H1 (cell line): ENCODE measurements around the gene ERAP2. TPM values are rescaled to one million over a fixed set of nuclear protein-coding genes. Genes with fewer than 3 reads are reported as not detected.

Source experiments
- CTCF ChIA-PET: fragments of 300-600 bp; sonication (Branson Sonifier 250); formaldehyde crosslinking; loops from one replicate; lab custom pipeline; 2021; ENCODE audit not compliant: partially characterized antibody; lab: Charles Lee
- POLR2A ChIA-PET: fragments of 300-600 bp; sonication (Branson Sonifier 250); formaldehyde crosslinking; loops from one replicate; lab custom pipeline; 2021; ENCODE audit warnings: inconsistent platforms; ENCODE audit not compliant: partially characterized antibody; lab: Charles Lee
- DNase-seq, 2 experiments: peaks; one replicate each; pipeline versions ENCODE4 v3.0.0 to v3.0.0-alpha.2; 2010 to 2022; ENCODE audit warnings: low spot score in 2 of 2, low read depth in 1 of 2, mixed read lengths in 1 of 2
- FAIRE-seq: peaks from 2 replicates; lab custom pipeline; 2011; peaks lifted over from hg19 to GRCh38; lab: Jason Lieb, UNC
- H2AFZ ChIP-seq: 2 replicates; pipeline ENCODE4 v1.8.1; 2012; ENCODE audit warnings: low read length, inconsistent platforms
- H2AK5ac ChIP-seq: 2 replicates; pipeline ENCODE4 v1.6.1; 2013; ENCODE audit warnings: low read depth, low read length
- H2BK120ac ChIP-seq: replicated peaks from 2 replicates; pipeline ENCODE3; 2013; ENCODE audit warnings: low read depth, low read length, inconsistent platforms
- H2BK12ac ChIP-seq: 2 replicates; pipeline ENCODE4 v1.6.1; 2013; ENCODE audit warnings: low read depth, low read length
- H2BK15ac ChIP-seq: 2 replicates; pipeline ENCODE4 v1.6.1; 2013; ENCODE audit warnings: low read length
- H2BK20ac ChIP-seq: 2 replicates; pipeline ENCODE4 v1.6.1; 2013; ENCODE audit warnings: low read length
- H2BK5ac ChIP-seq: 2 replicates; pipeline ENCODE4 v1.6.1; 2013; ENCODE audit warnings: low read depth, low read length
- H3K14ac ChIP-seq: 2 replicates; pipeline ENCODE4 v1.6.1; 2013; ENCODE audit warnings: inconsistent platforms; ENCODE audit not compliant: insufficient read length
- H3K18ac ChIP-seq: 2 replicates; pipeline ENCODE4 v1.6.1; 2013; ENCODE audit warnings: low read length; ENCODE audit errors: extremely low read depth
- H3K23ac ChIP-seq: 2 replicates; pipeline ENCODE4 v1.6.1; 2013; ENCODE audit warnings: inconsistent platforms; ENCODE audit not compliant: insufficient read length
- H3K23me2 ChIP-seq: 2 replicates; pipeline ENCODE4 v1.6.1; 2013; ENCODE audit warnings: low read depth, low read length
- H3K27ac ChIP-seq: 2 replicates; pipeline ENCODE4 v1.6.1; 2011; ENCODE audit warnings: low read depth, low read length, inconsistent platforms
- H3K27me3 ChIP-seq, 4 experiments: replicated peaks in 1 of 4; 1 replicate in 1 of 4; 2 replicates in 3 of 4; pipeline versions ENCODE4 v1.6.1 to v1.8.1; 2011 to 2013; ENCODE audit warnings: low read length in 3 of 4, mild to moderate bottlenecking in 3 of 4, inconsistent platforms in 2 of 4, mixed read lengths in 2 of 4, moderate library complexity in 1 of 4; ENCODE audit not compliant: control insufficient read depth in 3 of 4, insufficient read depth in 3 of 4; ENCODE audit errors: extremely low read depth in 1 of 4
- H3K36me3 ChIP-seq, 4 experiments: 2 replicates each; pipeline versions ENCODE4 v1.6.1 to v1.8.1; 2011 to 2013; ENCODE audit warnings: mild to moderate bottlenecking in 4 of 4, low read length in 3 of 4, moderate library complexity in 2 of 4, control low read depth in 1 of 4, inconsistent platforms in 1 of 4; ENCODE audit not compliant: insufficient read depth in 4 of 4, control insufficient read depth in 2 of 4
- H3K4ac ChIP-seq: replicated peaks from 2 replicates; pipeline ENCODE3; 2013; ENCODE audit warnings: low read length, low read depth, mixed read lengths, inconsistent platforms; ENCODE audit not compliant: insufficient read length
- H3K4me1 ChIP-seq, 4 experiments: replicated peaks in 1 of 4; 1 replicate in 1 of 4; 2 replicates in 3 of 4; pipeline versions ENCODE4 v1.6.1 to v1.8.1; 2011 to 2013; ENCODE audit warnings: low read length in 3 of 4, inconsistent platforms in 2 of 4, mixed read lengths in 1 of 4; ENCODE audit not compliant: insufficient read depth in 4 of 4, control insufficient read depth in 3 of 4
- H3K4me2 ChIP-seq, 2 experiments: 2 replicates each; pipeline versions ENCODE4 v1.6.1 to v1.8.1; 2011 to 2013; ENCODE audit warnings: low read depth in 2 of 2, low read length in 2 of 2, control low read depth in 1 of 2, inconsistent platforms in 1 of 2, mild to moderate bottlenecking in 1 of 2; ENCODE audit not compliant: insufficient read depth in 1 of 2
- H3K4me3 ChIP-seq, 4 experiments: fragments of 200-600, 300-600 bp in 1 of 4; sonication (generic), shearing (Covaris generic), sonication (Bioruptor Twin) in 1 of 4; 2 replicates each; pipeline versions ENCODE4 v1.5.1 to v1.8.1; 2011 to 2016; ENCODE audit warnings: low read length in 4 of 4, low read depth in 3 of 4, control low read depth in 2 of 4, inconsistent platforms in 2 of 4, mild to moderate bottlenecking in 2 of 4, mixed read lengths in 1 of 4, moderate library complexity in 1 of 4; ENCODE audit not compliant: insufficient read depth in 2 of 4; ENCODE audit errors: extremely low read depth in 1 of 4
- H3K56ac ChIP-seq: replicated peaks from 2 replicates; pipeline ENCODE3; 2013; ENCODE audit warnings: low read depth, mild to moderate bottlenecking, mixed read lengths, low read length, inconsistent platforms; ENCODE audit not compliant: insufficient read length
- H3K79me1 ChIP-seq: 2 replicates; pipeline ENCODE4 v1.6.1; 2013; ENCODE audit warnings: low read depth, low read length, control low read depth
- H3K79me2 ChIP-seq, 2 experiments: 2 replicates each; pipeline versions ENCODE4 v1.6.1 to v1.8.1; 2012 to 2013; ENCODE audit warnings: low read length in 2 of 2, mild to moderate bottlenecking in 2 of 2, inconsistent platforms in 1 of 2; ENCODE audit not compliant: insufficient read depth in 2 of 2, control insufficient read depth in 1 of 2
- H3K9ac ChIP-seq, 4 experiments: replicated peaks in 1 of 4; 1 replicate in 1 of 4; 2 replicates in 3 of 4; pipeline versions ENCODE4 v1.6.1 to v1.8.1; 2011 to 2013; ENCODE audit warnings: low read depth in 3 of 4, low read length in 3 of 4, control low read depth in 2 of 4, mild to moderate bottlenecking in 2 of 4, moderate library complexity in 2 of 4, inconsistent platforms in 1 of 4; ENCODE audit errors: extremely low read depth in 1 of 4
- H3K9me3 ChIP-seq, 2 experiments: 2 replicates each; pipeline versions ENCODE4 v1.6.1 to v1.8.1; 2012 to 2013; ENCODE audit warnings: mild to moderate bottlenecking in 2 of 2, moderate library complexity in 2 of 2, control low read depth in 1 of 2, inconsistent platforms in 1 of 2, low read depth in 1 of 2, low read length in 1 of 2, mixed read lengths in 1 of 2; ENCODE audit not compliant: insufficient read depth in 2 of 2
- H4K20me1 ChIP-seq, 2 experiments: replicated peaks in 1 of 2; 2 replicates each; pipeline versions ENCODE3 to v1.8.1; 2011 to 2013; ENCODE audit warnings: inconsistent platforms in 2 of 2, low read length in 2 of 2, mild to moderate bottlenecking in 1 of 2; ENCODE audit not compliant: insufficient read depth in 2 of 2, control insufficient read depth in 1 of 2
- H4K5ac ChIP-seq: 2 replicates; pipeline ENCODE4 v1.6.1; 2013; ENCODE audit warnings: low read length, low read depth, mixed read lengths, inconsistent platforms; ENCODE audit not compliant: insufficient read length
- H4K8ac ChIP-seq: 2 replicates; pipeline ENCODE4 v1.8.0; 2013; ENCODE audit warnings: mild to moderate bottlenecking, moderate library complexity, low read length, inconsistent platforms; ENCODE audit not compliant: insufficient read depth; ENCODE audit errors: extremely low read depth
- H4K91ac ChIP-seq: replicated peaks from 2 replicates; pipeline ENCODE3; 2013; ENCODE audit warnings: low read length, mixed read lengths, inconsistent platforms; ENCODE audit not compliant: insufficient read length
- GTF2F1 ChIP-seq: IDR thresholded peaks from 2 replicates; pipeline ENCODE4 v1.6.1; 2012; ENCODE audit warnings: low read depth, low read length, improper control_type of control experiment, borderline replicate concordance
- RAD21 ChIP-seq, 2 experiments: IDR thresholded peaks in 1 of 2; conservative IDR thresholded peaks in 1 of 2; 2 replicates each; pipeline ENCODE4 v1.6.1; 2011; ENCODE audit warnings: low read depth in 2 of 2, low read length in 2 of 2, improper control_type of control experiment in 1 of 2, inconsistent platforms in 1 of 2, mild to moderate bottlenecking in 1 of 2, moderate library complexity in 1 of 2
- WGBS, 2 experiments: shearing (Covaris generic) in 1 of 2; methylation state at CpG; one replicate each; pipeline versions ENCODE4 v1.1.6 to v1.1.7; 2013 to 2015; ENCODE audit warnings: low lambda C conversion rate in 2 of 2, mixed read lengths in 2 of 2, inconsistent platforms in 1 of 2, low coverage in 1 of 2, missing lambda C conversion rate in 1 of 2; ENCODE audit not compliant: insufficient replicate concordance in 2 of 2, insufficient coverage in 1 of 2, insufficient read length in 1 of 2; ENCODE audit errors: extremely low coverage in 1 of 2, missing lambda C conversion rate in 1 of 2; 5-methylcytosine and 5-hydroxymethylcytosine counted together
- polyA plus RNA-seq, 7 experiments: library from polyadenylated mRNA; depleted of rRNA in 3 of 7; stranded (reverse) in 5 of 7; unstranded in 2 of 7; fragments of >200 nt in 5 of 7; fragments of 200-250 nt in 2 of 7; gene quantifications; 1 replicate in 5 of 7; 2 replicates in 1 of 7; 4 replicates in 1 of 7; pipeline versions ENCODE4 v1.2.1 to v1.2.3, GENCODE V29; 2011 to 2013; ENCODE audit warnings: missing spikeins in 2 of 7, mixed read lengths in 2 of 7
- total RNA-seq: library from RNA; stranded (reverse); fragmentation: NEBNext Ultra II Directional; extraction: Animal tissue kit (Norgen Biotek cat#: 25700); gene quantifications from 2 replicates; pipeline ENCODE4 v1.2.1, GENCODE V29; 2021

The ERAP2 gene
- total and polyA plus RNA-seq, 2 of the 8 experiments (the other 6 are each of a cell fraction or from before 2014, with no cell fraction given) = 0.14 TPM; not detected in 1

DNA sequence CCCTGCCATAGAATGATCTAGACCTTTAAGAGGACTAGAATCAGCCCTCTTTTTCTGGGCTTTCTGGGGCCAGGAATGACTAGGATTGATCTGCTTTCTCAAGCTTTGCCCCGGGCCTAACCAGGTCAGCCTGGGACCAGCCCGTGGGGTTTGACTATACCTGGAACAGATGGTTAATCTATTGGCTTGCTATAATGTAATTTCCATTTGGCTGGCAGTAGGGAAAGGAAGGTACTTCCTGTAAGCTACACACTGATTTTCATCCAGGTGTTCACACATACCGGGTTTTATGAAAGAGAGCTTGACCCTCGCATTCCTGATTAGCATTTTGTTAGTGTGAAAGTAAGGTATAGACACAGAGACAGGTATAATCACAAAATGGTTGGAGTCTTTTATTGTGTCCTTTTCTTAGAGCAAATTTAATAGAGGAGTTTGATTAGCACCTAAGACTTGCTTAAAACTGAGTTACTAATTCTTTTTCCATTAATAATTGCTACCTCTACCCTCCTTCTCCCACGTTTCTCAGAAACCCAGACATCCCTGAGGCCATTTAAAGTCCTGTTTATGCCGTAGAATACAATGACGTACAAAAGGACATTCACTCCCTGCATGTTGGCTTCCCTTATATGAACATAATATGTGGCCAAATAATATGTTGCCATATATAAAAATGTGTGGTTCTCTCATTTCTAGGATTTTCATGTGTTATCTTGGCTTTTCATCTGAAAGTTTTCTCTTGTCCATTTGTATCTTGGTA is 76.9 kb downstream of the ERAP2 start:
- WGBS, 2 experiments = 84% methylated on average over 7 of the region's 7 CpGs; no CpG with 5 or more reads in 1 of the 2 experiments
- Histone ChIP-seq H3K14ac (no peak overlapping the region), H3K9me3 (peaks cover 4 to 5% of the 10 kb centered on the region in 2 experiments), H3K79me1 (no peaks in the 10 kb centered on the region; the same call in 1 of the 2 replicates), H3K4me3 (no peak overlapping the region), H3K23me2 (no peaks in the 10 kb centered on the region), H4K8ac (no peak overlapping the region), H3K79me2 (no peaks in the 10 kb centered on the region), H3K9ac (no peak overlapping the region), H3K27ac (no peak overlapping the region), H3K56ac (no peak overlapping the region), H2BK5ac (no peak overlapping the region), H2BK120ac (no peak overlapping the region), H3K4me2 (no peak overlapping the region), H4K91ac (no peak overlapping the region), H2BK15ac (no peak overlapping the region), H4K5ac (no peak overlapping the region), H3K4ac (no peak overlapping the region), H4K20me1 (no peaks in the 10 kb centered on the region), H2AFZ (no peak overlapping the region), H3K23ac (no peak overlapping the region), H3K18ac (no peak overlapping the region), H3K4me1 (peaks cover 0 to 4% (median 0%) of the 10 kb centered on the region in 4 experiments; a peak in 3 of 7 replicates), H2AK5ac (no peak overlapping the region), H3K27me3 (no peaks in the 10 kb centered on the region), H3K36me3 (peaks cover 0 to 3% (median 1%) of the 10 kb centered on the region in 4 experiments; a peak in 1 of 8 replicates), H2BK20ac (no peak overlapping the region), H2BK12ac (no peak overlapping the region)
- CTCF ChIA-PET = interaction anchor here (0.8 to 1.4 kb wide), 3 partner anchors 11 to 84 kb away, joined by 3 to 5 read pairs (median 3); no protein-coding TSS in a partner anchor
- DNase-seq = no peak
- TF ChIP-seq RAD21 (IDR thresholded peaks at IDR 0.05 in 1 of 2, conservative IDR thresholded peaks at IDR 0.05 in 1 of 2; ENCODE audit: low read depth in 2 of 2, low read length in 2 of 2) = no peak
- no peak for TF ChIP-seq GTF2F1
- no peak for FAIRE-seq
- POLR2A ChIA-PET = no interaction called here
